GM21360 (cell line): ENCODE measurements around the gene ACP1.

ENCODE experiments used
- ATAC-seq: cut with Tn5 transposase; IDR thresholded peaks from one replicate; pipeline ENCODE4 v1.9.1; 2021; ENCODE audit warnings: mild to moderate bottlenecking, moderate library complexity; ENCODE audit not compliant: unreplicated experiment

ACP1 gene

DNA sequence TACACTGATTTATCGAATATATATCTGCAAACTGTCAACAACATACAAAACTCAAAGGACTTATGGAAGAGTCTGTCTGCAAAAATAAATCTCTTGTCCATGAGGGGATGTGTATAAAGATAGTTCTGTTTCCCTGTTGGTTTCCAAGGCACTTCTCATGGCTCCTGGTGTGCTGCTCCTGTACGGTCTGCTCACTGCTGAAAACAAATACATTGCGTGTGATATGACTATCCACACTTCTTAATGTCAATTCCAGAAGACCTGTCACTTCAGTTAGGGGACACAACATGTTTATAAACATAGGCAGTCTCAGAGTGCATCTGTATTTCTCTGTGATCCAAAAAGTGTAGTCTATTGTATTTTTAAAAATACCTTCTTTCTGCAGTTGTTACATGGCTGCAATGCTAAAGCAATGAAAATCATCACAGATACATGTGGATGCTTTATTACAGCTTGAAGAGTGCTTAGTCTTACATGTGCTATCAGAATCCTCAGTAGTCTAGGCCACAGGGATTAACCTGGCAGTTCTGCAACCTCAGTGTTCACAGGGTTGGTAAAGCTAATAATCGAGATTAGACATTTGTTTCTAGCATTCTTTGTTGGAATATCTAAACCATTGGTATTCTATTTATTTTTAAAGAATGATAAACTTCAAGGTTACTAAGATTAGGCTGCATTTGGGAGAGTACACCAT is 15.4 kb downstream of the ACP1 start:
- no peak for ATAC-seq

DNA sequence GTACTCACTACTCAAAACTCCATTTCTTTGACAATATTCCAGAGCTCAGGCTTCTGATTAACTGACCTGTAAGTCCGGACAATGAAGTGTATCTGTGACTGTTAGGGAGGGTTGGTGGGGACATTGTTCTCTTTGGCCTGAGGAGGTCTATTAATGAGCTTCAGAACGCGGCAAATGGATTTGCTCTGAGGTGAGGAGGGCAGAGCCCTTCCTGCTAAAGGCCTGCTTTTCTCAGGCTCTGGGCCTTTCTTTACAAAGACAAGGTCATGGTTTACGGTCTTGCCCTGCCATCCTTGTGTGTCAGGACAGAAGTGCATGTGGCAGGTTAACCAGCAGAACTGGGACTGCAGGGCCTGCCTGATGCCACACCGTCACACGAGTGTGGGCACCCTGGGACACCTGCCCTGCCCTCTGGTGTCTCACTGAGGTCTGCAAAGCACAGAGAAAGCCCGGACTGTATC is 15.9 kb downstream of the ACP1 start:
- no peak for ATAC-seq

DNA sequence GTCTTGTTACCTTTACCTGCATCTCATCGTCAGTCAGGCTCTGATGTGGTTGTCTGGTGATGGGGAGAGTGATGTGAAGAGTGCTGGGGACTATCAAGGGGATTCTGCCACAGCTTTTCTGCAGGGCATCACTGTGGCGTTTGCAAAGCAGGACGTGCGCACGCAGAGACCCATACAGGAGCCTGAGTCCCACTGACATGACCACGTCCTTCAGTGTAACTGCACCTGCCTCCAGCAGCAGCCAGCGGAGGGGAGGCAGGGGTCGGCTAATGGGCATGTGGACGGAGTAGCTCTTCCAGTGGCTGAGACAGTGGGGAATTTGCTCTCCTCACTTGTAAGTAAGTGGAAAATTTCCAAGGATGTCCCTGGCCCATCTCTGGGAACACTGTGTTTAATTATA is 16.6 kb downstream of the ACP1 start:
- ATAC-seq, result no peak

DNA sequence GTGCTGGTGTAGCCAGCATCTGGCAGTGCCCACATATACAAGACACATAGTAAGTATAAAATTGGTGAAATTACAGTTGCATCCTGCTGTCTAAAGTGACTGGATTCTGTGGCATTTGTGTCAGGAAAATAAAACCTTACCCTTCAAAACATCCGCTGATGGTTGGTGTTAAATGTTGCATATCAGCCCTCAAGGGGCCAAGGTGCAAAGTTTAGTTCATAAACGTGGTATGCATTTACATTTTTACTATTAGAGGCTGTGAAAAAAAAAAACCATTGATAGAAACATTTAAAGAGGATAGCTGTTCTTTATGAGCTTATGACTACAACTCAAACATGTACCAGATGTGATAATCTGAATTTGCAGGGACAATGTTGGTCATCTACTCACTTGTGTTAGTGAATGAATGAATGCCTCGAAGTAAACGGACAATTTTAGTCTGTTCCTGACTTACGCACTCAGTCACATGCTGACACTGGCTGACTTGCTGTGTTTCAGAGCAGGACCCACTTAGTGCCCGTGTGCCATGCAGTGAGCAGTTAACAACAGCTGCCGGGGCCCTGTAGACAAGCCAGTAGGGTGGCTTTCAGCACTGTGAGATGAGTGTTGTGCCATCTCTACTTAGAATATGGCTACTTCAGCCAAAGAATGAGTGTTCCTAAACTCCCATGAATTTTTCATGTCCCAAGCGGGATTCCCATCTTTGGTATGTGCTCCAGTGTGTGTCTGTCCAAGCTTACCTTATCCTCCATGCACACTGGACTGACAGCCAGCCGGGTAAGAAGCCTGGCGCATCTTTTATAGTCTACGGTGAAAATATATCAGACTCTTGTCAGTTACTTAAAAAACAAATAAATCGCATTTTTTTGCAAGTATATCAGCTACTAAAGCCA is 17.9 kb downstream of the ACP1 start:
- ATAC-seq, result no peak

DNA sequence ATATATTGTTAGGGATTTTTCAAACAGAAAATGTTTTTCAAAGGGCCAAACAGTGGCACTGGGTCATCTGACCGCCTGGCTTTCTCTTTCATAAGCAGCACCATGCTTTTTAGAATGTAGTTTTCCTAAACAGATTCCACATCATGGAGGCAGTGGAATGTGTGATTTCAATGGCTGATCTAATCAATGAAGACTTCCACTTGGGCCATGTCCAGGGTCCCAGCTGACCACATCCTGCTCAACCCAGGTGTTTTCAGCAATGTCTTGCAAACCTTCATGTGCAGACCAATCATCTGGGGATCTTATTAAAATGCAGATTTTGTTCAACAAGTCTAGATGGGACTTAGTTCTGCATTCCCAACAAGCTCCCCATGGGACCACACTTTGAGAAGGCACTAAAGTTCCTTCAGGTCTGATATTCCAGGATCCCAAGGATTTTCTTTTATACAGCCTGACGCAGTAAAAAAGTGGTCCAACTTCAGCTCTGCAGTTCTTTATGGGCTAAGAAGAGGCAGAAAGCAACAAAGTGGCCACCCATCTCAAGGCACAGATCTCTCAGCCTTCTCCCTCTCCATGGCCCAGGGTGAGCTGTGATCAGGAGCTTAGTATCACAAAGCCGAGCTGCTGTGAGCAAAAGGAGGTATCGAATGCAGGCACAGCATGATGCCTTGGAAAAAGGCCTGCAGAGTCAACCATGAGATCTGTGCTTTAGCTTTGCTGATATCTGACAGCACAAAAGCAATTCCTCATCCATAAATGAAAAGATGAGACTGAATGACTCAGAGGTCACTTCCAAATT is 19.4 kb downstream of the ACP1 start:
- ATAC-seq, result no peak

DNA sequence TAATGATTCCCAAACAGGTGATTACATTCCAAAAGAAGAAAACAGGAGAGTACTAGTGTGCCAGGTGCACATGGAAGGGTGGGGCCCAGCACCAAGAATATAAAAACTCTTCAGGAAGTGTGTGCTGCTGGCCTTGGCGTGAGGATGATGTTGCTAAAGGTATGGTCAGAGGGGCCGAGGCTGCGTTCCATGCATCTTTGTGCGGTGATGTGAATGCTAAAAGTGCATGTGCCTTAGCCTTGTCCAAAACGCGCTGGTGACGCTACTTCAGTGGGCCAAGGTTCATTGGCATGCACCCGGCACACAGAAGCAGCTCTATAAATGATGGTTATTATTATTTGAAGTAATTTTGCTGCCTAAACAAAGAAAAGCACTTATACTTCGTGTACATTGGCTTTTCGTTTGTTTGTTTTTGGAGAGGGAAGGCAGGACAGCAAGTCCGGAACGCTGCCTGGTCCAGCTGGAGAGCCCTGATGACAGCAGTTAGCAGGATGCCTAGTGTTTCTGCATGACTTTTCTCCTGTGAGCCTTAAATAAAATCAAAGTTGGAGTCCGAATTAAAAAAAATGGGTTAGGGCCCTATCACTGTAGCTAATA is 20.2 kb downstream of the ACP1 start:
- ATAC-seq, result no peak

DNA sequence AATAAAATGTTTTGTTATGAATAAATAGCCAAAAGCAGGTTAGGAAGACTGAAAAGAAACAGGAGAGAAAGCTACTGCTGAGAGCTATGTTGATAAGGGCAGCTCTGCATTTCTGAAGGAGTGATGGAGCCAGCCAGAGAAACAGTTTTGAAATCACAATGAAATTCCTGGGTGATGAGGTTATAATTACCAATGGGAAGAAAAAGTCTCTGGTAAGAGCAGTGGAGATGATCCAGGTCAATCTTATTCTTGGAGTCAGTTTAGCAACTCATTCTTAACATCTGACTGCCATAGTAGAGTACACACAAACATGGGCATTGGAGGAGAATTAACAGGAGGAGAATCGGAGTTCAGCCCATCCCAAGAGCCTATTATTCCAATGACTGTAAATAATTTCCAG is 20.8 kb downstream of the ACP1 start:
- no peak for ATAC-seq

DNA sequence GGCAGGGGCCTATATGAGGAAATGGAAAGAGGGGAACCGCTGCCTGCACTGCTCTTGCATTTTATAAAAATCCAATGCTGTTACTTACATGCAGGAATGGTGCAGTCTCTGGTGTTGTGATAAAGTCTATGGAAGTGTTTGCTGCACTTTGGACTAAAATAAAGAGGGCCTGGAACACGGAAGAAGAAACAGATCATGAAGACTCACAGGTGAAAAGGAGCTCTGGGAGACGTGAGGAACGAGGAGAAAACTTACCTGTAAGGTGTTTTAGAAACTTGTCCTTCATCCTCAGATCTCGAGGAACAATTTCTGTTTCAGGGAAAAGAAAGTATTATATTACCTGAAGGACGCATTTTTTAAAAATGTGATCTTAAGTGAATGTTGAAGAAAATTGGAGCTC is 21.3 kb downstream of the ACP1 start:
- ATAC-seq, result no peak

DNA sequence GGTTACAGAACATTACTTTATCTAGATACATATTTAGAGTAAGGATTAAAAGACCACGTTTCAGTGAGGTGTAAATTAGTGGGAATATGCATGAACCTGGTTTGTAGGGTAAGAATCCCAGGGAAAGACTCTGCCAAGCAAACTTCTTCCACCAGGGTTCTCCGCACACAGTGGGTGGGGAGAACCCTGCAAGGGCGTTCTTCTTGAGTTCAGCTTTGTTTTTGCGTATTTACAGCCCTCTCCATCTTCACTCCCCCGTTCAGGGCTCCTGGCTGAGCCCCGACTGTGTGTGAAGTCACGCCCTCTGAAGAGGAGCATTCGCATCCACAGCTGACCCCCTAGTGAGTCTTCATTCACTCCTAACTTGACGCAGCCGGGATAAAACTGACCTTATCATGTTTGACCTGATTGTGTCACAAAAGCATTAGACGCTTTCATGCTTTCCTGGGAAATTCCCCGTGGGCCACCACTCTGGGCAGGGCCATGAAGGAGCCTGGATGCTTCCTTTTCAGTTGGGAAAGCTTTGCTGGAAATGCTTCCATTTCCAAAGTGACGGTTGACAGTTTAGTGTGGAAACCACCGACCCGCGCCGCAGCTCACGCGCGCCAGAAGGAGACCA is 22.1 kb downstream of the ACP1 start:
- ATAC-seq, result no peak

DNA sequence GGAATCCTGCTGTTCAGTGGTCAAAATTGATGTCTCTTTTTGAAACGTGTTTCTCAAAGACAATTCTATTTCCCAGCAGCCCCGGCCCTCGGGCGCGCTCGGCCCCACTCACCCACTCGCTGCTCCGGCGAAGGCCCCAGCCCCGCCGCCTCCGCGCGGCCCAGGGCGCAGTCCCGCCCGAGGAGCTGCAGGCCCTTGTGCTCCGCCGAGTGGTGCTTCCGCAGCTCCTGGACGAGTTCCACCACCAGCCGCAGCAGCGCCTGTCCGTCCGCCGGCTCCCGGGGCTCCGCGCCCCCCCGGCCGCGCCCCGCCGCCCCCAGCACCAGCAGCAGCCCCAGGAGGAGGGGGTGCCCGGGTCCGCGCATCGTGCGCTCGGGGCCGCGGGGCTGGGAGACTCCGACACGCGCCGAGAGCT is 22.7 kb downstream of the ACP1 start:
- ATAC-seq, result peak; percentile 45

DNA sequence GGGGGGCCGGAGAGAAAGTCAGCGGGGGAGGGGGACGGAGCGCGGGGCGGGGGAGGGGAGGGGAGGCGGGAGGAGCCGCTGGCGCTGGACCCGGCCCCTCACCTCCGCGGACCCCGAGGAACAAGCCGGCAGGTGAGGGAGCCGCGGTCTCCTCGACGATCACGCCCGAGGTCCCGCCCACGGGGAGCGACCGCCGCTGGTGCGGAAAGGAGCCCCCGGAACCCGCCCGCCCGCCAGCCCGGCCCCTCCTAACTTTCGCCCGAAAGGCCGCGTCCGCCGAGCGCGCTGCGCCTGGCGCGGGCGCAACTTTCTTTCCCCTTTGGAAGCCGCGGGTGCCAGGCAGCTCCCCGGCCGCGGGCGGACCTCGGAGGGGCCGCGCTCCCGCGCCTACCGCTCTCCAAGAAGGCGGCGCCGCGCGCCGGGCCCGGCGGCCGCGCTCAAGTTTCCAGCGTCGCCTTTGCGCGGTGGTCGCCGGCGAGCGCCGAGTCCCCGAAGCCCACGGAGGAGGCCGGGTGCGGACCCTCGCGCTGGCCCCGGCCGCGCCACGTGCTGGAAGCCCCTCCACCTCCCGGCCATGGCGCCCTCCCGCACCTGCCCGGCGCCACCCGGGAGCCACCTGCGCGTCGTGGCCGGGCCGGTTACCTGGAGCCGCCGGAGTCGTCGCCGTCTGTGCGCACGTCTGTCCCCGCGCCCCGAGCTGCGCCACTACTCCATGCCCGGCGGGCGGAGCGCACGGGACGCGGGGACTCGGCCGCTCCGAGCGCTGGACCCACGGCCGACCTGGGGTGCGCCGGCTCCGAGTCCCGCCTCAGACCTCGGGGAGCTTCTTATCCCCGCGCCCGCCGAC is 23.4 kb downstream of the ACP1 start, which contains the start of gene ALKAL2:
ALKAL2 (minus strand) TSS at position 181 of the 847 bp plus-strand sequence. CDS start 256 bp downstream, outside the sequence.
- no peak for ATAC-seq

DNA sequence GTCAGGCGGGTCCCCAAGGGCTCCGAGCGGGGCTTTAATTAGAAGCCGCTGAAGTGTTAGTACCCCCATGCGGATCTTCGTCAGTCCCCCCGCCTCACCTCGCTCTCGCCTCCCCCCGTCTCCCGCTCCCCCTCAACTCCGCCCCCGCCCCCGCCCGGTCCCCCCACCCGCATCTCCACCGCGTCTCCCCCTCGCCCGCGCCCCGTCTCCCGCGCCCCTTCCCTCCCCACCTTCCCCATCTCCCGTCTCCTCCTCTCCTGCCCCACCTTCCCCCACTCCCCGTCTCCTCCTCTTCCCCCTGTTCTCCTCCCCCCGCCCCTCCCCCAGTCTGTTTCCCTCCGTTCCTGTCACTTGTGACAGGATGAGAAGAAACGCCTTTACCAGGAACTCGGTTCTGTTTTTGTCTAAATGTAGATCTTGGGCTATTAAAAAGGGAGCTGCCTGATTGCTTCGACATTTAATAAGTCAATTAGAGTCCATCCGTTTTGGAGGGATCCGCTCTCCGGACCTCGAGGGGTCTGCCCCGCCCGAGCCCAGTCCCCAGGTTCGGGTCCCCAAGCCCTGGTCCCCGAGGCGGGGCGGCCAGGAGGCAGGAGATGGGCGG is 24.1 kb downstream of the ACP1 start:
- ATAC-seq, result no peak

DNA sequence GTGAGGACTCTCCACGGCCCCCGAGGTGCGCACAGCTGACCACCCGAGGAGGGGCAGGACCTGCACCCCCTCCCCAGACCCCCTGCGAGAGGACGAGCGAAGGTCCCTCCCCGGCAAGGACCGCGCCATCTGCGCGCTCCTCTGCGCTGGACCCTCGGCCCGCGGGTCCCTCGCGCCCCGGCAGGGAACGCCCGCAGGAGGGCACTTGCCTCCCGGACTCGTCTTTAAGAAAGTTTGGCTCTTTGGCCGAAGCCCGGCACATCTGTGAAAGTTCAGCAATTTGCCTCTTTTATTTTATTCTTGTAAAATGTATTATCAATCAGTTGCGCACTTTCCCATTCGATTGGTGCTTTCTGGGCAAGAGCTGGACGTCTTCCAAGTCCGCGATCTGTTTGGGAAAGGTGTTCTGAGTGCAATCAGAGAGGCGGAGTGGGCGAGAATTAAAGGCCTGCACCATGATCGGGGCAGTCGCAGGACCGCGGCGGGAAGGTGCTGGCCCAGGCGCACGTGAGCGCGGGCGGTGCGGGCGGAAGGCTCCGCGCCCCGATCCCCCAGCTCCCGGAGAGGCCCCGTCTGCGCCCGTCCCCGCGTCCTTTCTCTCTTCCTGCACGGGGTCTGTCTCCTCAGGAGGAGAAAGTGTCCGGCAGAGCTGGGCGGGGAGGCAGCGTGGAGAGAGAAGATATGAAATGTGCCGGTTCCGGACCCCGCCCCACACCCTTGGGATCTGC is 24.8 kb downstream of the ACP1 start:
- no peak for ATAC-seq

DNA sequence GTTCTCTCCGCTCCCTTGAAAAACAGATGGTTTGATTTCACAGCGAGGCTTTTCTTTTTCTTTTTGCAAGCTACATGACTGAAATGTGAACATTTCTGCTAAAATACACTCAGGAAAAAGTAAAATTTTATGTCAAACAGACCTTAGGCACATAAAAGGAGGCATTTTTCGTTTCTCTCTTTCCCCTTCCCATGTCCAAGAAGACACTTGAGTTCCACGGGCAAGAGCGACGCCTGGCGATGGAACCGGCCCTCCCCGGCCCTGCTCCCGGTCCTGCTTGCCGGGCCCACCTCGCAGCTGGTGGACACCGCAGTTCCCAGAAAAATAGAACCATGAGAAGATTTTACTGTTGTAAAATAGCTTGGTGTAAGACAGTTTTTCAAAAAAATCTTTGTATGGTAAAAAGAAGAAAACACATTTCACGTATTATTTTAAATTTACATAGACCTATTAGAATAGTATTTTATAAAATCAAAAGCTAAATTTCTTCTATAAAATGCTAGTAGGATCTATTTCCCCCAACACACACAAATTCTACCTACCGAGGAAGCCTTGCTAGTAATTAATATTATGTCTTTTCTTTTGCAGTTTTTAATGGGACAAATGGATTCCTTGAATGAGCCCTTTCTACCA is 25.5 kb downstream of the ACP1 start:
- no peak for ATAC-seq

DNA sequence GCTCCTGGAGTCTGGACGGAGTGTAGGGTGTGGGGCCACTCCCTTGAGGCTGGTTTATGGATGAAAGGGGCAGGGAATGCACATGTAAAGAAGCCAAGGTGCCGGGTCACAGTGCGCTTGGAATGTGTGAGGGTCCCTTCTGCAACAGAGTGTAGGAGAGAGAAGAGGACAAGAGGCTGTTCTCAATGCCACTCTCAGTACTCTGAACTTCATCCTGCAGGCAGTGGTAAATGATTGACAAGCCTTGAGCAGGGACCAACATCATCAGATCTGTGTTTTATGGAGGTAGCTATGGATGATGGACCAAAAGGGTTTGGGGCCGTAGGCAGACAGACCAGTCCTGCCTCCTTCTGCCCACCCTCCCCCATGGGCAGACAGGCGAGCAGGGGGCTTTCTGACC is 30.3 kb downstream of the ACP1 start:
- ATAC-seq, result no peak

DNA sequence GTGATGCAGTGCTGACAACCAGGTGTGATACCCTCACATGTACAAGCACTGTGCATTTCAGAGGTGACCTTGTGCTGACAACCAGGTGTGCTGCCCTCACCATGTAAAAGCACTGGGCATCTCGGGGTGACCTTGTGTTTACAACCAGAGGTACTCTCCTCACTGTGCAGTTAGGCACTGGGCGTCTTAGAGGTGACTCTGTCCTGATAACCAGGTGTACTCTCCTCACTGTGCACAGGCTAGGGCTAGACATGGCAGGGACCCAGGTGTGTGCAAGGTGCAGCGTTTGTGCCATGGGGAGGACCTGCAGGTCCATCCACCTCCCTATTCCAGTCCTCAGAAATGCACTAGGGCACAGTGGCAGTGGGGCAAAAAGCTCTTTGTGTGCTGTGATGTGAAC is 31.6 kb downstream of the ACP1 start:
- no peak for ATAC-seq

DNA sequence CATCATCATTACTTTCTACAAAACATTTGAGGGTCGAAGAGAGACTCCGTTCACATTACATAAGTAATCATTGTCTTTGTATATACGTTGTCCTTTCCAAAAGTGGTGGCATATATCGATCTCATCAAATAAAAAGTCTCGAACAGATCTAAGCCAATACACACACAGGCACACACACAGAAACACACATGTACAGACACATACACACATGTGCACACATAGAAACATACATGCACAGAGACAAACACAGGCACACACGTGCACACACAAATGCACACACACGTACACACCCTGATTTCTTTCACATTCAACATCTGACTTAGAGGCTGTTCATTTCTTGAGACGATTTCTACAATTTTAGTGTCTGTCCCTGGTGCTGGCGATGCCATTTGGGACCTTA is 40.6 kb downstream of the ACP1 start:
- no peak for ATAC-seq
